Thymus (tissue), 11 donors: ENCODE results near the gene FAM89A. TPM values are rescaled to one million over a fixed set of nuclear protein-coding genes. Genes with fewer than 3 reads are reported as not detected.
"Not testable (repeated sequence)": the region's sequence is repeated elsewhere in the genome, so short reads cannot be mapped to it uniquely, and the experiment has no call there.

Experiments
- DNase-seq, 9 donors: peaks; one replicate each; pipeline ENCODE4 v3.0.0-alpha.2; 2013; ENCODE audit warnings: low spot score in 9 of 9, low read depth in 6 of 9, missing footprints in 1 of 9
- H3K27ac ChIP-seq, 2 donors: one replicate each; pipeline ENCODE4 v1.5.1; 2013; ENCODE audit warnings: control low read depth in 1 of 2, low read depth in 1 of 2, low read length in 1 of 2, mild to moderate bottlenecking in 1 of 2, moderate library complexity in 1 of 2
- H3K27me3 ChIP-seq, 2 donors: one replicate each; pipeline ENCODE4 v1.5.1; 2013; ENCODE audit warnings: low read length in 1 of 2; ENCODE audit not compliant: control insufficient read depth in 2 of 2, insufficient read depth in 1 of 2
- H3K36me3 ChIP-seq, 2 donors: one replicate each; pipeline ENCODE4 v1.5.1; 2013; ENCODE audit warnings: low read length in 1 of 2, mild to moderate bottlenecking in 1 of 2, moderate library complexity in 1 of 2; ENCODE audit not compliant: control insufficient read depth in 2 of 2, insufficient read depth in 2 of 2
- H3K4me1 ChIP-seq, 2 donors: one replicate each; pipeline ENCODE4 v1.5.1; 2013; ENCODE audit warnings: low read length in 2 of 2; ENCODE audit not compliant: control insufficient read depth in 2 of 2, insufficient read depth in 2 of 2
- H3K4me3 ChIP-seq, 2 donors: one replicate each; pipeline ENCODE4 v1.5.1; 2013; ENCODE audit warnings: low read length in 2 of 2, control low read depth in 1 of 2, mild to moderate bottlenecking in 1 of 2
- H3K9me3 ChIP-seq, 2 donors: one replicate each; pipeline ENCODE4 v1.5.1; 2013; ENCODE audit warnings: low read length in 1 of 2, mild to moderate bottlenecking in 1 of 2; ENCODE audit not compliant: control insufficient read depth in 2 of 2, insufficient read depth in 1 of 2
- WGBS: extraction: QIAGEN DNeasy Blood & Tissue Kit; methylation state at CpG from one replicate; pipeline ENCODE4 v1.1.7; 2013; 5-methylcytosine and 5-hydroxymethylcytosine counted together
- polyA plus RNA-seq: library from polyadenylated mRNA; stranded (reverse); fragments of 200-250 nt; gene quantifications from one replicate; pipeline ENCODE4 v1.2.3, GENCODE V29; 2013
- total RNA-seq: library from RNA; stranded (reverse); fragments of 120-200 nt; gene quantifications from one replicate; pipeline ENCODE4 v1.2.4, GENCODE V29; 2013
- donor health status: healthy.

The FAM89A gene
- total and polyA plus RNA-seq, 2 donors, result 3.7 to 12.3 TPM

DNA sequence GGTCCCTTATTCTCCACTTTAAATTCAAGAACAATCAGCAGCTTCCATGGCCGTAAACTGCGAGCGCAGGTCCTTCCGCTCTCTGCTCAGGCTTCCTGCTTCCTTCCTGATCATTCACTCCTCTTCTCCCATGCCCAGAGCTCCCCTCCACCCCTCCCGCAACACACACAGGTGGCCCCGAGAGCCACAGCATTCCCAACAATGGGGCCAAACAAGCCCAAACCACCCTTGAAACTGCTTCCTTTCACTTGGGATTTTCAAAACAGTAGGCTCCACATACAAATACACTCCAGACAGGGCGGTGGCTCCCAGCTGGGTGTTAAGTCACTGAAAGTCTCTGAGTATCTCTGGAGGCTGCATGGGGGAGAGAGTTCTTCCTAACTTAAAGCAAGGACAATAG lies 11.4 kb downstream of the FAM89A start:
- no peak overlapping the region for H3K4me3 ChIP-seq
- no peaks in the 10 kb centered on the region for H3K9me3 ChIP-seq
- peaks cover 0 to 5% of the 10 kb centered on the region in 2 donors for H3K27me3 ChIP-seq
- H3K27ac ChIP-seq, result no peak overlapping the region
- DNase-seq, result peak in 1 of 9 donors; percentile 12
- peaks cover 0 to 5% of the 10 kb centered on the region in 2 donors for H3K4me1 ChIP-seq
- H3K36me3 ChIP-seq, result no peaks in the 10 kb centered on the region
- WGBS, result 15% methylated on average over 7 of the region's 7 CpGs

DNA sequence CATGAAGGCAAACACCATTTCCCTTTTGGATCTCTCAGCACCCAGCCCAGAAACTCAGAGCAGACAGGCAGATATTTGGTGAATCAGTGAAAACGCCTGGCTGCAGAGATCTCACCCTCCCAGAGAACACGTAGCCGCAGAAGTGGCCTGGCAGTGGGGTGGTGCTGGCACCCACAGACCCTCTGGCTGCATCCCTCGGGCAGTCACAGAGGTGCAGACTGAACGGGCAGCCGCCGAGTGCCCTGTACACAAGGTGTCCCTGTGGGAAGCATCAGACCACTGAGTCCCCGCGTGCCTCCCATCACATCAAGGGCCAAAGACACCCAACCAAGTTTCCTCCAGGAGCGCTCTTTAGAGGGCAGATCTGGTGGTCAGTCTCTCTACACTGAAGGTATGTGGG lies 12.1 kb downstream of the FAM89A start:
- Histone ChIP-seq H3K9me3 (no peaks in the 10 kb centered on the region), H3K4me3 (no peak overlapping the region), H3K4me1 (peaks cover 0 to 3% of the 10 kb centered on the region in 2 donors), H3K36me3 (no peaks in the 10 kb centered on the region), H3K27me3 (peaks cover 0 to 5% of the 10 kb centered on the region in 2 donors), H3K27ac (no peak overlapping the region)
- WGBS, result 97% methylated on average over 10 of the region's 10 CpGs
- DNase-seq, result no peak

DNA sequence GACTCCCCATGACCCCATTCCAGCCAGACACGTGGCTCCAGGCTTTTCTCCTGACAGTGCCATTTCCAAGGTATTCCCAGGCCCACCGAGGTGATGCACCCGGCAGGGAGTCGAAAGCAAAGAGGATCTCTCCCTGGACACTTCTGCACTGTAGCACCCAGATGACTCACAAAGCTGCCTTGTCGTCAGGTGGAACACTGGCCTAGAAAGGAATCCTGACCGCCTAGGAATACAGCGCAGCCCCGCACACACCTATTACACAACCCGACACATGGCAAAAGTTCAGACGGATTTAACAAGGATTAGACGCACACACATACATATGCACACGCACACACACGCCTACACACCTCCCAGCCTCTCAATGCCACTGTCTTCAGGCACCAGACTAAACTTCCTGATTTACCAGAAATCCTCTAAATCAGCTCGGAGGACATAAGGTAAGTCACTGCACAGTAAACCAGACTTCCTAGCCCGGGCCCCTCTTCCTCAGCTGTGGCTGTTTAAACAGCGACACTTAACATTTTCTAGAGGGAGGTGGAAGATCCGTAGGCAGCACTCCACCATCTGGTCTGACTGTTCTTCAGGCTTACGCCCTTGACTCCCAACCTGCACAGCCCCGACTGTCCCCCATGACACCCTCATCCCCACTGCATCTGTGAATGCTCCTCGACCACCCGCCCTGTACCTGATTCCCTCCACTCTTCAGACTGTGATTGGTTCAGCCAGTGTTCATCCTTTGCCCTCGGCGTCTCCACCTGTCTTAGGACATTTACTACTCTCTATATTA lies 12.7 kb downstream of the FAM89A start:
- Histone ChIP-seq H3K9me3 (no peaks in the 10 kb centered on the region), H3K27me3 (peaks cover 0 to 3% of the 10 kb centered on the region in 2 donors), H3K36me3 (no peaks in the 10 kb centered on the region), H3K4me1 (peaks cover 0 to 3% of the 10 kb centered on the region in 2 donors), H3K4me3 (no peak overlapping the region), H3K27ac (no peak overlapping the region)
- WGBS, result 86% methylated on average over 23 of the region's 23 CpGs
- DNase-seq, result no peak

DNA sequence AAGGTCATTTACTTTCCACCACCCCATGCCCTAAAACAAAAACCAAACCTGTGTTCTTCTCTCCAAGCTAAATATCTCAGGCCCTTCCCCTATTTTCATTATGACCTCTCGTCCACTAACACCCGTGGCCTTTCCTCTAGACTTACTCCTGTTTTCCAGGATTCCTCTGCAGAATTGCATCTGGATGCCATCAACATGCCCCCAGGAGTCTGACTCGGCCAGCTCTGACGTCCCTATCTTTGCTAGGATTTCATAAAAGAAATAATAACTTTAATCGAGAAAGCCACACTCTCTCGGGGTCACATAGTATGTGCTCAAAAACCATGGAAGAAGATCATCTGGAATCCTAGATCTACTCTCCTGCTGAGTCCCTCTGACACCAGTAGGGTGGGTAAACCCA lies 13.5 kb downstream of the FAM89A start:
- Histone ChIP-seq H3K4me3 (no peak overlapping the region), H3K27me3 (peaks cover 0 to 3% of the 10 kb centered on the region in 2 donors), H3K9me3 (no peaks in the 10 kb centered on the region), H3K27ac (no peak overlapping the region), H3K36me3 (no peaks in the 10 kb centered on the region), H3K4me1 (peaks cover 0 to 3% of the 10 kb centered on the region in 2 donors)
- WGBS, result 95% methylated on average over 6 of the region's 6 CpGs
- no peak for DNase-seq

DNA sequence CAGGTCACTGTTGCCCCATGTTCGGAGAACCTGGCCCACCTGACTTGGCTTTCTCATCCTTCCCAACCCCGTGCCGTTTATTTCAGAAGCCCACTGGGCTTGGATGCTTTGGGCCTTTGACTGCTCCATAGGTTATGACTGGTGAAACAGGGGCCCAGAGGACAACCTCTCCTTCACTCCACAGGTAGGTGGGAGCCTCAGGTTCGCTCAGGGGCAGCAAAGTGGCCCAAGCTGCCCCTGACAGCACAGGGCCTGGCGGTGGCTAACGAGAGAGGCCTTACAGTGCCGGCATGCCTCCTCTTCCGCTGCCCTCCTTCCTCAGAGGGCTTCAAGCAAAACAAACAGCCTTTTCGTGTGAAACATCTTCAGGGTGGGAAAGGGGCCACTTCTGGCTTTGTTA lies 16.9 kb downstream of the FAM89A start:
- DNase-seq, result no peak
- WGBS, result 97% methylated on average over 9 of the region's 9 CpGs
- H3K9me3 ChIP-seq, result no peaks in the 10 kb centered on the region

DNA sequence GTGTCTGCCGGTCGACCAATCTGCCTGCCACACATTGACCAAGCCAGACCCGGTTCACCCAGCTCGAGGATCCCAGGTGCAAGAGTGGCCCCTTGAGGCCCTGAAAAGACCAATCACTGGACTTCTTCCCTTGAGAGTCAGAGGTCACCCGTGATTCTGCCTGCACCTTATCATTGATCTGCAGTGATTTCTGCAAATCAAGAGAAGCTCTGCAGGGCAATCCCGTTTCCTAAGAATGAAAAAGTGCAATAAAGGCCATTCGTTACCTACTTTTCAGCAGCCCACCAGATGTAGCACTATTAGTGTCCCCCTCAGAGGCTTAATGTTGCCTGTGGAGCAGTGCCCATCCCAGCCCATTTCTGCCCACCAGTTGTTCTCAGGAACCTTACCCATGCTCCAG lies 17.5 kb downstream of the FAM89A start:
- DNase-seq, H3K27me3 ChIP-seq, H3K4me3 ChIP-seq, H3K9me3 ChIP-seq, H3K27ac ChIP-seq, H3K36me3 ChIP-seq: not testable (repeated sequence)
- peaks cover 0 to 10% of the 10 kb centered on the region in 2 donors for H3K4me1 ChIP-seq
- 98% methylated on average over 7 of the region's 7 CpGs for WGBS

More for the DNA sequence above, 16.9 kb downstream of the FAM89A start:
- no peaks in the 10 kb centered on the region for H3K36me3 ChIP-seq
- peaks cover 0 to 10% of the 10 kb centered on the region in 2 donors for H3K4me1 ChIP-seq
- H3K27ac ChIP-seq, result no peak overlapping the region
- H3K27me3 ChIP-seq, result no peaks in the 10 kb centered on the region
- H3K4me3 ChIP-seq, result no peak overlapping the region

DNA sequence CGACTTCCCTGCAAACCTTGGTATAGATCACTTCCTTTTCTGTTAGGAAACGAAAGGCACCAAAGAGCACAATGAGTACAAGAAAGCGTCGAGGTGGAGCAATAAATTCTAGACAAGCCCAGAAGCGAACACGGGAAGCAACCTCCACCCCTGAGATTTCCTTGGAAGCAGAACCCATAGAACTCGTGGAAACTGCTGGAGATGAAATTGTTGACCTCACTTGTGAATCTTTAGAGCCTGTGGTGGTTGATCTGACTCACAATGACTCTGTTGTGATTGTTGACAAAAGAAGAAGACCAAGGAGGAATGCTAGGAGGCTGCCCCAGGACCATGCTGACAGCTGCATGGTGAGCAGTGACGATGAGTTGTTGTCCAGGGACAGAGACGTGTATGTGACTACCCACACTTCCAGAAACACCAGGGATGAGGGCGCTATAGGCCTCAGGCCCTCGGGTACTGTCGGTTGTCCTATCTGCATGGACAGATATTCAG lies 18.5 kb downstream of the FAM89A start:
- no peak overlapping the region for H3K4me3 ChIP-seq
- WGBS, result 94% methylated on average over 12 of the region's 12 CpGs
- no peak for DNase-seq
- H3K27ac ChIP-seq, result no peak overlapping the region
- peaks cover 0 to 10% of the 10 kb centered on the region in 2 donors for H3K4me1 ChIP-seq
- no peaks in the 10 kb centered on the region for H3K36me3 ChIP-seq
- no peaks in the 10 kb centered on the region for H3K9me3 ChIP-seq
- no peaks in the 10 kb centered on the region for H3K27me3 ChIP-seq

DNA sequence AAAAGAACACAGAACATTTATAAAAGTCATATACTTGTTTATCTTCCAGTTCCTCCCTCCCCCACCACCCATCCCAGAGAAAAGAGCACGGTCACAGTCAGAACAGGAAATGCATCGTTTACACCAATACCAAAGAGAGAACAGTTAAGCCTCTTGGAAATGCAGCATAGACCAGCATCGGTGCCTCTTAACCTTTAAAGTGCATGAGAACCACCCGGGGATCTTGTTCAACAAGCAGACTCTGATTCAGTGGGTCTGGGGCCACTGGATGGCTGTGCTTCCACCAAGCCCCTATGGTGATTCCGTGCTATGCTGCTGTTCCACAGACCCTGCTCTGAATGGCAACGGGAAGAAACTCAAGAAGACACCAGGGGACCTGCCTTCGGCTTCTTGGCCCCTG lies 19.2 kb downstream of the FAM89A start:
- H3K36me3 ChIP-seq, result no peaks in the 10 kb centered on the region
- 70% methylated on average over 7 of the region's 7 CpGs for WGBS
- no peaks in the 10 kb centered on the region for H3K27me3 ChIP-seq
- no peak overlapping the region for H3K27ac ChIP-seq
- no peak for DNase-seq
- H3K4me1 ChIP-seq, result peaks cover 0 to 10% of the 10 kb centered on the region in 2 donors
- no peaks in the 10 kb centered on the region for H3K9me3 ChIP-seq
- no peak overlapping the region for H3K4me3 ChIP-seq

DNA sequence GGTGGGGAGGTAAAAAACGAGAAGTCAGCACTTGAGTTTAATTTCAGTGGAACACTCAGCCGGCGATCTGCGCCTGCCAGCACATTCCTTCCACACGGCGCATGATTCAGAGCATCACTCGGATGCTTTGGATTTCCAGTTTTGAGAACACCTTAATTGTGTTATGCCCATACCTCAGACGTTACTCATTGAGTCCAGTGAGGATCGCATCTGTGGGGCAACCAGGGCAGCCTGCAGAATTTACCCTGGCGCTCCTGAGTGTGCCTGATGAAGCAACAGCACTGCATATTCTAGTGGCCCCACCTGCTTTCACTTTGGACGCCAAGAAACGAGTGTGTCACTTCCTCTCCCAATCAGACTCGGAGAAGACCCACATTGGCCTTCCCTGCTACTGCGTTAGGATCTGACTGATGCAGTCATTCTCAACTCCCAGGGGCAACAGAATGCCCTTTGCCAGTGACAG lies 19.9 kb downstream of the FAM89A start:
- Histone ChIP-seq H3K9me3 (no peaks in the 10 kb centered on the region), H3K4me3 (no peak overlapping the region), H3K27ac (no peak overlapping the region), H3K36me3 (no peaks in the 10 kb centered on the region), H3K4me1 (peaks cover 0 to 10% of the 10 kb centered on the region in 2 donors), H3K27me3 (no peaks in the 10 kb centered on the region)
- peak in 1 of 9 donors; percentile 23 for DNase-seq
- WGBS, result 75% methylated on average over 14 of the region's 14 CpGs
